IPS-18c (cell line): ENCODE data around the gene ERCC6.
A peak's percentile ranks its signal among the peaks of the same experiment; 100 is the strongest.

ENCODE experiments used
- H3K4me3 ChIP-seq: 2 replicates; pipeline ENCODE4 v1.7.0; 2013; ENCODE audit warnings: low read depth, mild to moderate bottlenecking, low read length, moderate library complexity; ENCODE audit not compliant: insufficient read depth
- H3K9me3 ChIP-seq: one replicate; pipeline ENCODE4 v1.6.1; 2013; ENCODE audit warnings: mild to moderate bottlenecking, low read length, moderate library complexity; ENCODE audit not compliant: control insufficient read depth, insufficient read depth

The ERCC6 gene

DNA sequence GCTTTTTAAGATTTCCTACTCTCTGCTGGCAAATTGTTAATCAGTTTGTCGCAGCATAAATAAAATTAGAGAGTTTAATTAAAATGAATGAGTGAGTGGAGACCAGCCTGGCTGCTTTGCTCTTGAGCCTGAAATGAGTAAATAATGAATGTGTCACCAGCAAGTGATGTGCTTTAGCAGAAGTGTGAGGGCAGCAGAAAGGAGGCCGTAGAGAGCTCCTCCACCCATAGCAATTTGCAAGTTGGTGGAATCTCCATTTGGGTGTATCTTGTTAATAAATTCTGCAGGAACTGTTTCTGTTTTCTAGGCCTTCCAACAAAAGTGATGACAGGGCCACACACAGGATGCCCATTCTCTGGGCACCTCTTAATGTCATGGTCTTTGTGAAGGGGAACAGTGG, 18.8 kb upstream of the ERCC6 start:
- Histone ChIP-seq H3K9me3 (peaks cover 5% of the 10 kb centered on the region), H3K4me3 (no peak overlapping the region)

DNA sequence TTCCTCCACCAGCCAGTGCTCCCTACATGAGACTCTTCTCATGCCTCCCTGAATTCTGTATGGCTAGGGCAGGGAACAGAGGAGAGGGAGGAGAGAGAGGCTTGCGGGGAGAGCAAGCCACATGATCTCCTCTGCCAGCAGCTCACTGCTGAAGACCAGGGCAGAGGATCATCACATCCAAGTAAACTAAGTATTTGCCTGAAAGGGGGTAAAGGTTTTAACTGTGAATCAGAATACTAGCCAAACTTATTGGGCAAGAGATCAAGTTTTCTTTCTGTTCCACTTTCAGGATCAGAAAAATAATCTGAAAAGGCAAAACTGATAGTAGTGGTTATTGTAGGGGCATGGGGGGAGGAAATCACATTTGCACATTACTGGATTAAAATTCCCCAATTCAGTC, 17.8 kb upstream of the ERCC6 start:
- H3K4me3 ChIP-seq: no peak overlapping the region
- peaks cover 5% of the 10 kb centered on the region for H3K9me3 ChIP-seq

DNA sequence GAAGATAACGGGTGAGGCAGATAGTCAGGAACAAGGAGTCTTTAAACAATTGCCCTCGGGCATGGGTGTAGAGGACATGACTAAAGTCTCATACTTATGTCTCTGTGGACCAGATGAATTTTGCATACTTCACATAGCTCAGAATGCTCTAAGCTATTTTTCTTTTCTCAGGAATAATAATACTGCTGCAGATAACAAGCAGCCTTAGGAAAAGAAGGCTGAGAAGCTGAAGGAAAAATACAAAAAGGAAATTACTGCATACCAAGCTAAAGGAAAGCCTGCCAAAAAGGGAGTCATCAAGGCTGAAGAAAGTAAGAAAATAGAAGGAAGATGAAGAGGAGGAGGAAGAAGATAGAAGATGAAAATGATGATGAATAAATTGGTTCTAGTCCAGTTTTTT, 13.4 kb upstream of the ERCC6 start:
- no peak overlapping the region for H3K4me3 ChIP-seq

DNA sequence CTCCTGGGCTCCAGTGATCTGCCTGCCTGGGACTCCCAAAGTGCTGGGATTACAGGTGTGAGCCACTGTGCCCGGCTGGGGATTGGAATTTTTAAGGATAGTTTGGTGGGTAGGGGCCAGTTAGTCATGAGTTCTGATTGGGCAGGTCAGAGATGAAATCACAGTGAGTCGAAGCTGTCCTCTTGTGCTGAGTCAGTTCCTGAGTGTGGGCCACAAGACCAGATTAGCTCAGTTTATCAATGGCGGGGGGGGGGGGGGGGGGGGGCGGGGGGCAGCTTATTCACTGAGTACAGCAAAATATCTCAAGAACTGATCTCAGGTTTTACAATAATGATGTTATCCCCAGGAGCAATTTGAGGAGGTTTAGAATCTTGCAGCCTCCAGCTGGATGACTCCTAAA, 11.6 kb upstream of the ERCC6 start:
- Histone ChIP-seq H3K4me3 (no peak overlapping the region), H3K9me3 (peaks cover 2% of the 10 kb centered on the region)

More for the DNA sequence above, 13.4 kb upstream of the ERCC6 start:
- peaks cover 5% of the 10 kb centered on the region for H3K9me3 ChIP-seq

DNA sequence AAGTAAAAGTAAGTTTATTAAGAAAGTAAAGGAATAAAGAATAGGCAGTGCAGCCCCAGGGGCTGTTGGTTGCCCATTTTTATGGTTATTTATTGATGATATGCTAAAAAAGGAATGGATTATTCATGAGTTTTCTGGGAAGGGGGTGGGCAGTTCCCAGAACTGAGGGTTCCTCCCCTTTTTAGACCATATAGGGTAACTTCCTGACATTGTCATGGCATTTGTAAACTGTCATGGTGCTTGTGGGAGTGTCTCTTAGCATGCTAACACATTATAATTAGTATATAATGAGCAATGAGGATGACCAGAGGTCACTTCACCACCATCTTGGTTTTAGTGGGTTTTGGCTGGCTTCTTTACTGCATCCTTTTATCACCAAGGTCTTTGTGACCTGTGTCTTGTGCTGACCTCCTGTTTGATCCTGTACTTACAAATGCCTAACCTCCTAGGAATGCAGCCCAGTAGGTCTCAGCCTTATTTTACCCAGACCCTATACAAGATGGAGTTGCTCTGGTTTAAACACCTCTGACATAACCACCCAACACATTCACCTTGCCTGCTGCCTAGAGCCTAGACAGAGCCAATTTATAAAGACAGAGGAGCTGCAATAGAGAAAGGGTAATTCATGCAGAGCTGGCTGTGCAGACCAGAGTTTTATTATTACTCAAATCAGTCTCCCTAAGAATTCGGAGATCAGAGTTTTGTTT, 10.9 kb upstream of the ERCC6 start:
- H3K4me3 ChIP-seq: no peak overlapping the region
- H3K9me3 ChIP-seq: peaks cover 2% of the 10 kb centered on the region

DNA sequence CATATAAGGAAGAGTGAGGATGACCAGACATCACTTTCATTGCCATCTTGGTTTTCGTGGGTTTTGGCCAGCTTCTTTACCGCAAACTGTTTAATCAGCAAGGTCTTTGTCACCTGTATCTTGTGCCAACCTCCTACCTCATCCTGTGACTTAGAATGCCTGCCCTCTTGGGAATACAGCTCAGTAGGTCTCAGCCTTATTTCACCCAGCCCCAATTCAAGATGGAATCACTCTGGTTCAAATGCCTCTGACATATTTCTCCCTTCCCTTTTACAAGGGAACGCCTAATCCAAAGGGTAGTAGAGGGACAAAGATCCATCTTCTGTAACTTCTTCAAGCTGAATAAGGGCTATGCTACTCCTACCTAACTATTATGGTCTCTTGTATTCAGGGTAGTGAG, 4.7 kb upstream of the ERCC6 start:
- Histone ChIP-seq H3K9me3 (no peaks in the 10 kb centered on the region), H3K4me3 (no peak overlapping the region)

DNA sequence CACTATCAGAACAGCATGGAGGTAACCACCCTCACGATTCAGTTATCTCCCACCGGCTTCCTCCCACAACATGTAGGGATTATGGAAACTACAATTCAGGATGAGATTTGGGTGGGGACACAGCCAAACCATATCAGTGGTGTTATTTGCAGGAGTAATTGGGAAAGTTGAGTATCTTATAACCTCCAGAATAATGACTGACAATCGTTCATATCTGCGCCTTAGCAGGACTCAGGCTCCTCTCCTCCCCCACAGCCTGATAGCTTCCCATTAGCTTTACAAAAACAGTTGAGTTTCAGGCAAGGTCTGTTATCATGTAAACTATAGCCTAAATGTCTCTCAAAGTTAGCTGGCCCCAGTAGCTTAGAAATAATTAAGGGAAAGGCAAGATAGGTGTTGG, 3.4 kb upstream of the ERCC6 start:
- Histone ChIP-seq H3K9me3 (peaks cover 2% of the 10 kb centered on the region), H3K4me3 (no peak overlapping the region)

DNA sequence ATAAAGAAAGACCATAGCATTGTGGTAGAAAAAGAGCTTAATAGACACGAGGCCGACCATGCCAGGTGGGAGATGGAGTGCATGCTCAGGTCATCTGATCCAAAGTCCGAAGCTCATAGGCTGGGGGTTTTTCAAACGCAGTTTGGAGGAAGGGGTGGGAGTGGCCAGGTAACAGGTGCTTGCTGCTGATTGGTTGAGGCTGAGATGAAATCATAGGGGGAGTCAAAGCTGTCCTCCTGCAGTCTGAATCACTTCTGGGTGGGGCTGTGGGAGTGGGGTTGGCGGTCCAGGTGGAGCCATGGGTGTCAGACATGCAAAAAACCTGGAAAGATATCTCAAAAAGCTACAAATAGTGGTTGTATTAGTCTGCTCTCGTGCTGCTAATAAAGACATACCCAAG, 2.8 kb upstream of the ERCC6 start:
- peaks cover 2% of the 10 kb centered on the region for H3K9me3 ChIP-seq
- no peak overlapping the region for H3K4me3 ChIP-seq

DNA sequence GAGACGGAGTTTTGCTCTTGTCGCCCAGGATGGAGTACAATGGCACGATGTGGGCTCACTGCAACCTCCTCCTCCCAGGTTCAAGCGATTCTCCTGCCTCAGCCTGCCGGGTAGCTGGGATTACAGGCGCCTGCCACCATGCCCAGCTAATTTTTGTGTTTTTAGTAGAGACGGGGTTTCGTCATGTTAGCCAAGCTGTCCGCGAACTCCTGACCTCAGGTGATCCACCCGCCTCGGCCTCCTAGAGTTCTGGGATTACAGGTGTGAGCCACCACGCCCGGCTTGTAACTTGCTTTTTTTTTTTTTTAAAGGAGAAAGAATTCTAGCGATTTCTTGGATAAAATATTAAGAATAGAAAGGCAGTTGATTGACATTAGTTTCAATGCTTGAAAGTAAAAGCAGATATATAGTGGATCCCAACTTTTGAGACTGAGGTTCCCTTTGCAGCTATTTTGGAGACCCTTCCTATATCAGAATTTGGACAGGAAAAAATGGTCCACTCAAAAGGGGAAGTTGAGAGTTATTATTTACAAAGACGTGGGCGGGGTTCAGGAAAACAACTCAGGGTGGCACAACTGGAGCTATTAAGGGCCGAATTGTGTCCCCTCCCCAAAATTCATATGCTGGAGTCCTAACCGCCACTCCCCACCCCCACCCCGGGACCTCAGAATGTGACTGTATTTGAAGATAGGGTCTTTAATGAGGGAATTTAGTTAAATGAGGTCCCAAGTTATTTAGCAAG, 1.3 kb upstream of the ERCC6 start:
- H3K4me3 ChIP-seq: no peak overlapping the region
- peaks cover 2% of the 10 kb centered on the region for H3K9me3 ChIP-seq

DNA sequence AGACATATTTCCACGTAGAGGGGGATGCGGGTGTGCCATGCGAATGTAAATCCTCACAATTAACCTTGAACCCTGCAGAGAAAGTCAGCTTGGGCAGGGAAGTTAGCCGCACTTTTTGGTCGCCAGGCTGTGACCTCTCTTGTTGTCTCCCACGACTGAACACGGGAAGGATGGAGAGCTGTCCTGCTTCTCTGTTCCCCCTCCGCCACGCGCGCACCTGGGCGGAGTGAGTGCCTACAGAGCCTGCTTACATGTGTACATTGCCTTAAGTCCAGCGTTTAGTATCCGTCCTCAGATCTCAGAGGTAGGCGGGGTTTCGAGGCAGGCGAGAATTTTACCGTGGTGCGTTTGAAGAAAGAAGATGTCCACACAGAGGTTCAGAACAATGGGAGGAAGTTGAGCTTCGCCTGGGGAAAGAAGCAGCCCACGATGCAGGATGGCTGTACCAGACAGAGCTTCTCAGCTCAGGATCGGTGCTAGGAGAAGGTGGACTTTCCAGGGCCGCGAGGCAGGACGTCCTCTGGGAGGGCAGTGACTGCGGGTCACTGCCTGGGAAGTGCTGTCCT, 482 bp upstream of the ERCC6 start:
- Histone ChIP-seq H3K9me3 (peaks cover 2% of the 10 kb centered on the region), H3K4me3 (peak overlapping the region; percentile 60)

DNA sequence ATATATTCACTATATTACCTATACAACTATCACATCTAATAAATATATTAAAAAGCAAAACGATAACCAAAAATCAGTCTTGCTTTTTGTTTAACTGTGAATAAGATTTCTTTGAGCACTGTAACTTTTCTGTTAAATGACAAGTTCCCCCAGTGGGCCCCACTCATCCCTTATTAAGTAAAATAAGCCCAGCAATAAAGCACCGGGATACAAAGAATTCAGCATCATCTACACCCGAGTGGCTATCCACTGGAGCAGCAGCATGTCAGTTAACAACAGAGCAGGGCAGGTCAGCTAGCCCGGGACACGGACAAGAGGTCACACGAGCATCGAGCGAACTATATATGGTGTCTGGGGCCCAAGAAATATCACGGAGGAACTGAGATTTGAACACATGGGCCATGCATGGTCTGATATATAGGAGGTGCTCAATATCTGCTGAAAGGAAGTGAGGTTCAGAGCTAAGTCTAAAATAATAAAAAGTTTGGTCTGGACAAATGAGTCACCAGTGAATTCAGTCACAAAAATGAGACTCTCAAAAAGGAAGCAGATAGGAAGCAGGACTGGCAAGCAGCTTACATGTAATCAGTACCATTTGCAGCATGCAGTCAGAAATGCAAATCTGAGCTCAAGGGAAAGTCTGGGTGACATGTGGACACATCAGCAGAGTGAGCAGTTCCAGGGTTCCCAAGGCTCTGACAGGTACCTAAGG, 4.1 kb downstream of the ERCC6 start:
- Histone ChIP-seq H3K9me3 (peaks cover 2% of the 10 kb centered on the region), H3K4me3 (no peak overlapping the region)

DNA sequence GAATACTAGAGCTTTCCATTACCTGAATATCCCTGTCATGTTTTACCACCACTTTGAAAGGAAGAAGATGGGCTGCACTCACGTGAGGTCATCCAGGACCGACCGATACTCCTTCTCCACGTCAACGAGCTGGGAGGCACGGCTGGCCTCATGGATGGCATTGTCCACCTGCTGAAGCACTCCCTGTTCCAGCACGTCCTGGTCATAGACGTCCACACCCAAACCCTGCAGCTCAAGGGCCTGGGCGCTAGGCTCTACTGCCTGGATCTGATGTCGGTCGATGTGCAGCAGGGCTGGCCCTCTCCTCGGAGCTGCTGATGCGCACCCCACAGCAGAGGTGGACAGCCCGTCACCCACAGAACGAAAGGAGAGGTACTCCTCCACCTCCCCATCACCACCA, 6.5 kb downstream of the ERCC6 start:
- H3K9me3 ChIP-seq: no peaks in the 10 kb centered on the region
- no peak overlapping the region for H3K4me3 ChIP-seq

DNA sequence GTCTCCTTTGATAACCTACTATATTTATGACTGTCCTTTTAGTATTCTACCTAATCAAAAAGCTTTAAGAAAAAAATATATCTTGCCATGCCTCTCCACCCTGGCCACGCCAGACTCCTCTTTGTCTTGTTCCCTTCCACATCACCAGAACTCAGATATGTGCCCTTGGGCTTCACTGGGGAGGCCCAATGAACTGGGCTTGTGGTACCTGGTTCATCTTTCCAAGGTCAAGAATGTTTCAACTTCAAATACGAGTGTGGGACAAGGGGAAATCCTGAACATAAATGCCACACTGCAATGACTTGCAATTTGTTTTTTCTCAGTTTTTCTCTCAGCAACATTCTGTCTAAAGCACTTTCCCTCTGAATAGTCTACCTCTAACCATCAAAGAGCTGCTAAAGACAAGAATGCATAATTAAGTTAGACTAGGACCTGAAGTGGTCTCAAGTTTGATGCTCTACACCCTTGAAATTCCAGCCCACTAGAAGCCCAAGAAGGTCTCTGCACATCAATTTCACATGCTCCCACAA, 9.9 kb downstream of the ERCC6 start:
- Histone ChIP-seq H3K9me3 (no peaks in the 10 kb centered on the region), H3K4me3 (no peak overlapping the region)

DNA sequence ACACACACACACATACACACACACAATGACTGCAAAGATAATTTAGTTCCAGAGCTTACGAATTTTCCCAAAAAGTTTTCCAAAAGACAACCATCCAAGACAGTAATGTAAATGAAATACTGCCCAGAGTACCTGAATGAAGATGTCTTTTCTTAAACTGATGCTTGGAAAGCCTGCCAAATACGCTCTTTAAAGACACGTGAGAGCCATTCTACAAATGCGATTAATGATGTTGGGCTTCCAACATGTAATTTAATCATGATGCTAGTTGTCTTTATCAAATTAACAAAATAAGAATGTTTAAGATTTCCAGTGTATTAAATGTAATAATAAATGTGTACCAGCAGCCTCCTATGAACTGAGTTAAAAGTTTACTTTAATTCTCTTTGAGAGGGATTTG, 11.1 kb downstream of the ERCC6 start:
- no peaks in the 10 kb centered on the region for H3K9me3 ChIP-seq
- no peak overlapping the region for H3K4me3 ChIP-seq

DNA sequence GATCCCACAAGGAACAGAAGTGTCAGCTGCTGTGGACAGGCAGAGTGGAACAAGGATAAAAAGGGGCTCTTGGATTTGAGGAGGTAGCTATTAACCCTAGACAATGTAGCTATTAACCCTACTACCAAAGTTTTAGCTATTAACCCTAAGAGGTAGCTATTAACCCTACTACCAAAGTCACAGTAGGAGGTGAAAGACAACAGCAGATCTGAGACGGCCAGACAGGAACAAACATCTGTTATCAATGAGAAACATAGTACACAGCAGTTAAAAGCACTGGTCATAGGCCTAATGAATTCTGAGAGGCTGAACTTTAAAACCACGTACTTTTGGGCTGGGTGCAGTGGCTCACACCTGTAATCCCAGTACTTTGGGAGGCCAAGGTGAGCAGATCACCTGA, 11.9 kb downstream of the ERCC6 start:
- no peaks in the 10 kb centered on the region for H3K9me3 ChIP-seq
- no peak overlapping the region for H3K4me3 ChIP-seq

DNA sequence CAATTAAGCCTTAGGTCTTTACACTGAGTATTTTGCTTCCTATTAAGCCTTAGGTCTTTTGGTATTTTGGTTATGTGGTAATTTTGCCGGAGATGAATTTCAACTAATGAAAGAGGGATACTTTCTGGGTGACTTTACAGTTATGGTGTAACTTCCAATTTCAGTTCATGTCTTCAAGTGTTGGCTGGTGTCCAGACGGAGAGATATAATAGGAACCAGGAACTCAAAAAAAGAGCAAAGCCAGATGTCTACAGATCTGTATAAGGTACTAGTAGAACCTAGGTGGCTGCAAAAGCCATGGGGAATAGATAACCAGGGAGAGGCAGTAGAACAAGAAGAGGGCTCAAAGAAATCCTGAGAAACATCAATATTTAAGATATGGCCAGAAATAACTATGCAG, 12.3 kb downstream of the ERCC6 start:
- Histone ChIP-seq H3K9me3 (no peaks in the 10 kb centered on the region), H3K4me3 (no peak overlapping the region)

DNA sequence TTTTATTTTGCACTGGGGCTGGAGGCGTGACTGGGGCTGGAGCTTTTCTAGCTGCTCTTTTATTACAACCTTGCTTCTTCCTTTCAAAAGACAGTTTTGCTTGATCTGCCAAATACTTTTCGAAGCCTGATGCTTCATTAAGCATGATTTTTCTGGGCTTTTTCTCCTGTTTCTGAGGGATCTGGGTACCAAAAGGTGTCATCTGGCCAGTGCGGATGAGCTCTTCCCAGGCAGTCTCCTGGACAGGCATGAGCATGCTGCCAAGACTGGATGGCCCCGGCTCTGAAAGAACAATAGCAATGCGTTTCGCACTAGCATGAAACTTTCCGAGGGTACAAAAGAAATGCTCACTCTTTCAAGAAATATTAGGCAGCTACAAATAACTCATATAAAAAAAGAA, 14.4 kb downstream of the ERCC6 start:
- H3K9me3 ChIP-seq: no peaks in the 10 kb centered on the region
- H3K4me3 ChIP-seq: no peak overlapping the region

DNA sequence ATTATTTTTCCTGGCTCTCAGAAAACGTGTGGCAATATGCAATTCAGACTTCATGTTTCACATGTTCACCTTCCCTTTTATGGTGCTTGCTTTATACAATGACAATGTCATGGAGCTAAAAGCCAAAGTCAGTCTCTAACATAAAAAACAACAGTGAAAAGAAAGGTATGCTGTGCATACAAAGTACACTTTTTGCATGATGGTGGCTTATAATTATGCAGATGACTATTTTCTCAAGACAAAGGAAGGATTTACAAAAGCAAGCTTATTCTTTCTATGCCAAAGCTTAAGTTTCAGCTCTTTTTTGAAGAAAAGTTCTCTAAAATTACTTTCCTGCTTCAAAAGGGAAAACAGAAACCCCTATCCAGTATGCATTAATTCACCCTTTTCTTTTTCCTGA, 15.6 kb downstream of the ERCC6 start:
- Histone ChIP-seq H3K9me3 (no peaks in the 10 kb centered on the region), H3K4me3 (no peak overlapping the region)
